Neural progenitor cell (in vitro differentiated cells): ENCODE data around the gene C10orf67.

ENCODE experiments used
- CTCF ChIP-seq: fragments of 200-600 bp; sonication (generic); IDR thresholded peaks from 2 replicates; pipeline ENCODE4 v1.5.1; 2017; ENCODE audit warnings: antibody characterized with exemption, mild to moderate bottlenecking
- EZH2 ChIP-seq: fragments of 200-600 bp; sonication (generic); IDR thresholded peaks from 2 replicates; pipeline ENCODE4 v1.6.1; 2017; ENCODE audit warnings: antibody characterized with exemption, mild to moderate bottlenecking, moderate library complexity

- TF ChIP-seq CTCF (no peak), EZH2 (no peak)
These were observed 3.6 kb downstream of the C10orf67 start for GRCh38 chr10:23341004-23341403.
